GM19023 (cell line): ENCODE data around the gene NHSL2.
"Not testable (repeated sequence)": the region's sequence is repeated elsewhere in the genome, so short reads cannot be mapped to it uniquely, and the experiment has no call there.

Source experiments
- ATAC-seq: cut with Tn5 transposase; IDR thresholded peaks from one replicate; pipeline ENCODE4 v1.9.1; 2021; ENCODE audit warnings: mild to moderate bottlenecking, moderate library complexity; ENCODE audit not compliant: unreplicated experiment

Gene NHSL2

DNA sequence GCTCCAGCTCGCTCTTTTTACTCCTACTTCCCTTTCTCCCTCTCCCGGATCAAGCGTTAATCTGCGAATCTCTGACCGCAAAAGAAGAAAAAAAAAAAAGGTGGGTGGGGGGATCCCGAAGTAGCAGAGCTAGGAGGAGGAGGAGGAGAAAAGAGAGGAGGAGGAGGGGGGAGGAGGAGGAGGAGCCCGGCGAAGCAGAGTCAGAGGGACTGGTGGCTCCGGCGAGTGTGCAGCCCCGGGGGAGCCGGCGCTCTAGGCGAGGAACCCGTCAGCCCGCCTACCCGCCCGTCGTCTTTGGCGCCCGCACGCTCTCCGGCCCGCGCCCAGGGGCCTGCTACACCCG is at the start of gene NHSL2:
TSS of gene NHSL2 (plus strand) at position 203 of the 343 bp plus-strand sequence.
- ATAC-seq, result no peak

DNA sequence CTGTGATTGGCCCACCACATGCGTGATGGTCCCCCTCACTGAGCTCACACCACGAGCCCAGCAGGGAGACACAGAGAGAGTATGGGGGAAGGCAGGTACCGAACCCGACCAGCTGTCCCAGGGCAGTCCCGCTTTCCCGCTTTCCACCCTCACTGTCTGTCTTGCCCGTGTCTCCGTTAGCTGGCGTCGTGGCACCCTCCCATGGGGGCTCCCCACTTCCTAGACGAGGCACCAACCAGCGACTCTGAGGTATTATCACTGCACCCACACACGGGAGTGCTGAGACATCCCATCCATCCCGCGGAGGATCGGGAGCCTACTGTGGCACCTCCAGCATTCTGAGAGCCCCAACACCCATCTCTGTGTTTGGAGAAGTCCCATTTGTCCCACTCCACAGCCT is 43.0 kb upstream of the NHSL2 start:
- no peak for ATAC-seq

DNA sequence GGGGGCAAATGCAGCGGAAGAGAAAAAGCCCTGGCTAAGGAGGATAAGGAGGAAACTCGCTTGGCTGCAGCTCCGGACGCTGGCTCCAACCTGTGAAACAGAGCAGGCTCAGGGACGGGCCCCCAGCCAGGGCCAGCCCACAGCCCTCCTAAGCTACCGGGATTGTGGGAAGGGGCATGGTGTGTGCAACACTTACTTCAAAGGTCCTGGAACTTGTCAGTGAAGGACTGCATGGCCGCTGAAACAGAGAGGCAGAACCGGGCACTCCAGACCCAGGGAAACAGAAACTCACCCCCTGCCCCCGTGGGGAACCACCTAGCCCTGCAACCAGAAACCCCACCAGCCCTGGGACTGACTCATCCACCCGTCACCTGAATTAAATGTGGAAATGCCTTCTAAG is 41.1 kb upstream of the NHSL2 start:
- ATAC-seq, result not testable (repeated sequence)

DNA sequence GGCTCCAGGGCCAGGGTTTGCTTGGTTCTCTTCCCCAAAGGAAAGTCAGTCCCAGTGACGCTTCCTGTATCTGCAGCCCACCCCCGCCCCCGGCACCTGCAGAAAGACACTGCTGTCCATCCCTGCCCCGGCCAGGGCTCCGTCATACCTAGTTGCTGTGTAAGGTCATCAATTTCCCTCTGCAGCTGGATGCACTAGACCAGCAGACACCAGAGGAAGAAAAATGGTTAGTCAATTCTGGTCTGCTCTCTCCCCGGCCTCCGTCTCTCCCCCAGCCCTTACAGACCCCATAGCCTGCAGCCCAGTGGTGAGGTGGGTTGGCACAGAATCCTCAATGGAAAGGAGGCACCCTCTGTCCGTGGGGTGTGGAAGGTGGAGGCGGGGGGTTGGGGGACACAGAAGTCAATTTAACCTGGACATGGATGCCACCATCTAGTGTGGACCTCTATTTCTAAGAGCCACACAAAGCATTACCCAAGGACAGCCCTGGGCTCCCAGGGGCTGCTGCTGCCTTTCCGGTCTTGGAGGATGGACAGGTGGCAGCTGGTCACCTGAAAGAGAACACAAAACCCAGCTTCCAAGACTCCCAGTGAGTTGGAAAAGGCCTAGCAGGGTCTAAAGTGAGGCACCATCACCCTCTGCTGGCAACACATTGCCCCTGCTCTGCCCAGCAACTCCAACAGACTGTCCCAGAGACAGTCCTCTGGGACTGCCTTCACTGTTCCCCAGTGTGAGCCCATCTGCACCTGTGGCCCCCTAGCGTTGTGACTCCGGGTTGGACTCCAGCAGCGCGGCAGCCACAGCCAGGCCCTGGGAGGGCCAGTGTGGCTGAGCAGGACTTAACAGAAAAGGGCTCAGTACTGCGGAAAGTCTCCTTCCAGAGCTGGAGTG is 40.2 kb upstream of the NHSL2 start:
- no peak for ATAC-seq

DNA sequence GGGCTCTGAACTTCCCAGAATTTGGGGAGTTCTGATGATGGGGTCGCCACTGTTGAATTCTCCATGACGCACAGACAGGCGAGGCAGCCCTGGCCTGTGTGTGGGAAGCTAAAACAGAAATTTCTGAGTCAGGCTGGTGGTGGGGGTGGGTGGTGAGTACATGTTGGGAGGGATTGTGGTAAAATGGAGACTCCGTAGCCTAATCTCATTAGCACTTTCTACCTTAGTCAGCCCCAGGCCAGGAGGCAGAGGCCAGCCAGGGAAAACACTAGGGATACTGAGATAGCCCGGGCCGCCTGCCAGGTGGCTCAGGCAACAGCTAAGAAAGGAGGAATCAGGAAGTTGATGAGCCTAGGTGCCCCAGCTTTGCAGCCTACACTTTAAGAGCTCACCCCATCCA is 39.3 kb upstream of the NHSL2 start:
- ATAC-seq, result no peak

DNA sequence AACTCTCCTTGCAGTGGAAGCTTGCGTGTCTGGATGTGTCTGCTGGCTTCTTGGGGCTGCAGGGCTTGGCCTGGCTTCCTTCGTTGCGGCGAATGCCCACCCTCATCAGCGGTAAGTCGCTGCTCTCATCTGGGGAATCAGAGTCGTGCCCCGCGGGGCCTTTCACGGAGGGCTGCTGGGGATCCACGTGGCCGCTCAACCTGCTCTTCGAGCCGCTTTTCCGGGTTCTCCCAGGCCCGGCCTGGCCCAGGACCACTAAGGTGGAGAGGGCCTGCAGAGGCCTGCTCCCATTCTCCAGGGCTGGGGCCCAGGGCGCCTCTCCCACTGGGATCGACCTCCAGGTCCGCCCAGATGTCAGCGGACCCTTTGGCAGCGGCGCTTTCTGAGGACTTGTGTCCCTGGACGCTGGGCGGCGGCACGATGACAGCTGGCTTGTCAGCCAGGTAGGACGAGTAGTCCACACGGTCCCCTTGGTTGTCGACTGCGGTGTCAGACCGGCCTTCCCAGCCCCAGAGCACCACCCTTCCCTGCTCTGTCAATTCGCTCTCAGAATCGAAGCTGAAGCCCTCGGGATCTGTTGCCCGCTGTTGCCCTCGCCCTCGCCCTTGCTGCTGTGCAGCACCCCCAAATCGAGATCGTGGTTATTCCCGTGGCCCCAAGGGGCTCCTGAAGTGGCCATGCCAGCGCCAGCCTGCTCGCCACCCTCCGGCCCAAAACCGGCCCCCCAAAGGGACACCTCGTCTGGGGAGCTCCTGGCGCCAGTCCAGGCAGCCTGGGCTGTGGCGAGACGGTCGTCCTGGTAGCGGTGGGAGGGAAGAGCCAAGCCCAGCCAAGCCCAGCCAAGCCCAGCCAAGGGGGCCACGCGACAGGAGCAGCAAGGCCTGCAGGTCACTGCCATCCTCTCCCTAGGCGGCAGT is 37.8 kb upstream of the NHSL2 start:
- ATAC-seq, result no peak

DNA sequence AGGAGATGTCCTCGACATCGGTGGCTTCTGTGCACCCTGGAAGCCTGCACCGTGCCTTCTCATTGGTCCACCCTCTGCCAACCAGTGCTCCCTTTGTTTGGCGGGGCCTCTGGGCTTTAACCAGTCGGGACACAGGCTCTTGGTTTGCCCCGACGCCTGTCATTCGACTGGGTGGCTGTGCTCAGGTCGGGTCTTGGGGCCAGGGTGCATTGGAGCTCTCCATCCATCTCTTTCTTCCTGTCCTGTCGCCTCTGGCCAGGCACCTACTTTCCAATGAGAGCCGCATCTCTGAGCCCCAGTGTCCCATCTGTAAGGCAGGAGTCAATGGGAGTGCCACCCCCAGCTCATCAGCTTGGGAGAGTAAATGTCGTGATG is 37.2 kb upstream of the NHSL2 start:
- no peak for ATAC-seq

DNA sequence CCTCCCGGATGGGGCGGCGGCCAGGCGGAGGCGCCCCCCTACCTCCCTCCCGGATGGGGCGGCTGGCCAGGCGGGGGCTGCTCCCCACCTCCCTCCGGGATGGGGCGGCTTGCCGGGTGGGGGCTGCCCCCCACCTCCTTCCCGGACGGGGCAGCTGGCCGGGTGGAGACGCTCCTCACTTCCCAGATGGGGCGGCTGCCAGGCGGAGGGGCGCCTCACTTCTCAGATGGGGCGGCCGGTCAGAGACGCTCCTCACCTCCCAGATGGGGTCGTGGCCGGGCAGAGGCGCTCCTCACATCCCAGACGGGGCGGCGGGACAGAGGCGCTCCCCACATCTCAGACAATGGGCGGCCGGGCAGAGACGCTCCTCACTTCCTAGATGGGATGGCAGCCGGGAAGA is 33.8 kb upstream of the NHSL2 start:
- ATAC-seq, result not testable (repeated sequence)

DNA sequence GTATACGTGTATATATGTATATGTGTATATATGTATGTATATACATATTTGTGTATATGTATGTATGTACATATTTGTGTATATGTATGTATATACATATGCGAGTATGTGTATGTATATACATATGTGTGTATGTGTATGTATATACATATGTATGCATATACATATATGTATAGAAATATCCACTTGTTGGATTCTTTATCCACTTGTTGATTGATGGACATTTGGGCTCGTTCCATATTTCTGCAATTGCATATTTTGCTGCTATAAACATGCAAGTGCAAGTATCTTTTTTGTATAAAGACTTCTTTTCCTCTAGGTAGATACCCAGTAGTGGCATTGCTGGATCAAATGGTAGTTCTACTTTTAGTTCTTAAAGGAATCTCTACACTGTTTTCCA is 25.5 kb upstream of the NHSL2 start:
- ATAC-seq, result no peak

DNA sequence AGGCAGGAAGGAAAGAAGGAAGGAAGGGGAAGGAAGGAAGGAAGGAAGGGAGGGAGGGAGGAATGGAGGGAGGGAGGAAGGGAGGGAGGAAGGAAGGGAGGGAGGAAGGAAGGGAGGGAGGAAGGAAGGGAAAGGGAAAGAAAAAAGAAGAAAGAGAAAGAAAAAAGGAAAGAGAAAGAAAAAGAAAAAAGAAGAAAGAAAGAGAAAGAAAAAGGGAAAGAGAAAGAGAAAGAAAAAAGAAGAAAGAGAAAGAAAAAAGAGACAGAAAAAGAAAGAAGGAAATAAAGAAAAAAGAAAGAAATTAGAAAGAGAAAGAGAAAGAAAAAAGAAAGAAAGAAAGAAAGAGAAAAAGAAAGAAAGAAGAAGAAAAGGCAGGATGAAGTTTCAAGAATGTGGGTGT is 15.0 kb upstream of the NHSL2 start:
- no peak for ATAC-seq

DNA sequence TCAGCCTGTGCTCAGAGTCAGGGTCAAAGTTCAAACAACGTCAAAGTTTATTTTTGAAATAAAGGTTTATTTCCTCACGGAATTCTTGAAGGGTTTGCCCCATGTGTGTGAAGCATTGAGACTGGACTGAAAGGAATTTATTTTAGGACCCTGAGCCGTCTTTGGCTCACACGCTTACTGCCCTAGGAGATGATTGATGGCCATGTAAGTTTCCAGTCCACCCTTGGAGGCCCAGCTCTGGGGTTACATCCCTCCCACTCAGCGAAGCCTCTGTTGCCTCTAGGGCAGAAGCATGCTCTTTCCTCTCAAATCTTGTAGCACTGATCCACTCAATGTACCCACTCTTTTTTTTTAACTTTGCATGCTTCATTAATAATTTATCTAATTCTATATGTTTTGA is 4.5 kb upstream of the NHSL2 start:
- ATAC-seq, result no peak

DNA sequence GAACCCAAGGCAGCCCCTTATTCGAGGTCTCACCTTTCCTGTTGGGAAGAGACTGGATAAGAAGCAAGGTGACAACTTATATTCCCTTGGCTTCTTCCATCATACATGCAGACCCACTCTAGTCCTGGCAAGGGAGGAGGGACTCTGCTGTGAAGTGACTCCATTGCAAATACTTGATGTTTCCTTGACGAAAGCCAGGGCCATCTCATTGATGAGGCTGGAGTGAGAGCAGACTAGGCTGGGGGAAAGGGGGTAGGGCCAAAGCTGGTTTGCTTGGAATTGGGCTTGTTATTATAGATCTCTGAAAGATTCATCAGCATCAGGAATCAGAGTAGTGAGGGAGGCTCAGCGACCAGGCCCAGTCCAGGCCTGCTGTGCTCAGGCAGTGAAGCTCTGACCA is 2.3 kb upstream of the NHSL2 start:
- no peak for ATAC-seq

DNA sequence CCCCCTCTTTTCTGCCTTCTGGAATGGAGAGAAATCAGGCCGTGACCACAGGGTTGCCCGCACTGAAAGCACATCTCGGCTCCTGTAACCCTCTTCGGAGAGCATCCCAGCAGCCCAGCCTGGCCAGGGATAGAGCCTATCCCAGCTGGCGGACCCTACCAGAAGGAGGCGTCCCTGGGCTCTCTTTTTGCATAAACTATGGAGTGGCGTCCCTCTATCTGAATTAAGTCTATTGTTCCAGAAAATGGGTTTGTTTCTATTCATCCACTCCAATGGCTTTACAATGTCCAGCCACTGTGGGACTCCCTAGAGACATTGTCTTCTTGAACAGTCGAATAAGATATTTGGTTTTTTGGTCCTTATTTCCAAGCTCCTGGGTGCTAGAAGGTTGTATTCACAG is 689 bp upstream of the NHSL2 start:
- ATAC-seq, result no peak

DNA sequence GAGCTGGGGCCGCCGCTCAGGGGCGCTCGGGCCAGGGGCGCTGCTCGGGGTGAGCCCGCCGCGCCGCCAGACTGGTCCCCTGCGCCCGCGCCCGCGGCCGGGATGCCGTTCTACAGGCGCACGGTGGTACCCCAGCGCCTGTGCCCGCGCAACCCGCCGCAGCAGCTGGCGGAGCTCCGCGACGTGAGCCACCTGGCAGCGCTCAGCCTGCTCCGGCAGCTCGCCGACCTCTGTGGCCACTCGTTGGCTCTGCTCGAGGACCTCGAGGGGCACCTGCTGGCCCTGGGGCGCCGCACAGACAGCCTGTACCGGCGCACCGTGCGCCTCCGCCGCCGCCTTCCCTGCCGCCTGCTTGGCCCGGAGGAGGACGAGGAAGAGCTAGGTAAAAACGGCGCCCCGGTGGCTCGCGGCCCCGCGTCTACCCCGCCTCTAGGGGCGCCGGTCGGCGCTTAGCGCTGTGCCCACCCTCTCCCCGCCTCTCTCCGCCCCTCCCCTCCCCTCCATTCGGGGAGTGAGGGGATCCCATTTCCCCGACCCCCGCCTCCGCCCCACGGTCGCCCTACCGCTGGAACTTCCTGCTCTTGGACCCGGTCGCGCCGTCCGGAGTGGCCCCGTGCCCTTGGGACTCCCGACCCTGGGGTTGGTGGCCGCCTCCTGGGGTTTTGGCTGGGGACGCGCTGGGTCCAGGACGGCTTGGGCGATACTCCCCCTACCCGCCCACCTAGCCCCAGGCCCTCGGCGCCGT is 513 bp downstream of the NHSL2 start:
- no peak for ATAC-seq

DNA sequence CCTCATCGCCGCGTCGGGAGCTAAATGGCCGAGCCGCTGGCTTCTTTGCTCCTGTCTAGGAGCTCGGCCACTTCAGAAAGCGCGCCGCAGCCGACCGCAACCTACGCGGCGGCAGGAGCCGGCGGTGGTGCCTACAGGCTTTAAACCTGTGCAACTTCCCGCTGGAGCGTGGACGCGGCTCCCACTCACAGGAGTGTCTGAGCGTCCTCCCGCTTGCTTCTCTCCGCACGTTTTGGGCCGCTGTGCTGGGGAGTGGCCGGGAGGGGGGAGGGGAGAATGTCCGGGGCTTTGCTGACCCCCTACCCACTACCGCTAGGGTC is 1.0 kb downstream of the NHSL2 start:
- ATAC-seq, result no peak

DNA sequence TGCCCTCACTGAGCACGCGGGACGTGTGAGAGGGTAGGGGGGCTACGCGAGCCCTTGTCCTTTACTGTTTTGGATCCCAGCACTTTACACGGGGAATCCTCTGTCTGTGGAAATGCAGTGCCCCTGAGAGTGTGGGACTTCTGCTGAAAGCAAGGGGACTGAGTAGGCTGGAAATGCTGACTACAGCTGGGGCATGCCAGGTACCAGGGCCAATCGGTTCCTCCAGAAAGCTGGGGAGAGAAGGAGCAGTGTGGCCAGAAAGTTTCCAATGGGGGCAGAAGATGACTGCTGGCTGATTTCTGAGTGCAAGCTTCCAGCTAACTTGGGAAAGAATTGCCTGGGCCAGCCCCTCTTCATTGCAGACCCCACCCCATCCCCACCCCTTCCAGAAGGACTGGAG is 1.5 kb downstream of the NHSL2 start:
- ATAC-seq, result no peak

DNA sequence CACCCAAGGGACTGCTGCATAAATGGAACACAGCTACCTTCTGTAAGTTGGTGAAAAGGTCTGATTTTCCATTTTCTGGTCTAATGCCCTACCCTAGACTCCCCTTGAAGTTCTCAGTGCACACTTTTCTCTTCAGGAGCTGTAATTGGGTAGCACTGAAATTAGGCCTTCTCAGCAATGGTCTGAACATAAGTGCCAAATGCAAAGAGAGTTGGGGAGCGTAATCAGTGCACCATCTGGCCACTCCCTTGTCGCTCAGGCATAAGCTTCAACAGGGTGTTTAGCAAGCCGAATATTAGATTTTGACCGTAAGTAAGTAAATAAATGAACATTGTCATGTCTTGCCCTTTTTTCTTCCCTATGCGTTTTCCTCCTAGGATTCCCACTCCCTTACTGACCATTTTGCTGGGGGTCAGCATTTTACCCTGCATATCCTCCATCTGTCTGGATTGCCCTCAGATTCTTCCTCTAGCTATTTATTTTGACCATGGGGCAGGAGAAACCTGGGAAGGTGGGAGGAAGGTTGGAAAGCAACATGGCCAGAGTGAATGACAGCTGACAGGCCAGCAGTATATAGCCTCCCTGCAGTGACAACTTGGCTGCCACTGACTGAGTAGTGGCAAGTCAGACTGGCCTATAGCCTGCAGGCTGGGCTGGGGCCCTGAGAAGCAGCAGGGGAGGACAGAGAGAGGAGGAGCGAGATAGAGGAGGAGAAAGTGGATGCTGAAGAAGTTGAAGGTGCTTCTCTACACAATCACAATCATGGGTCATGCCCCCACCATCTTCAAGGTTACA is 2.7 kb downstream of the NHSL2 start:
- ATAC-seq, result no peak

DNA sequence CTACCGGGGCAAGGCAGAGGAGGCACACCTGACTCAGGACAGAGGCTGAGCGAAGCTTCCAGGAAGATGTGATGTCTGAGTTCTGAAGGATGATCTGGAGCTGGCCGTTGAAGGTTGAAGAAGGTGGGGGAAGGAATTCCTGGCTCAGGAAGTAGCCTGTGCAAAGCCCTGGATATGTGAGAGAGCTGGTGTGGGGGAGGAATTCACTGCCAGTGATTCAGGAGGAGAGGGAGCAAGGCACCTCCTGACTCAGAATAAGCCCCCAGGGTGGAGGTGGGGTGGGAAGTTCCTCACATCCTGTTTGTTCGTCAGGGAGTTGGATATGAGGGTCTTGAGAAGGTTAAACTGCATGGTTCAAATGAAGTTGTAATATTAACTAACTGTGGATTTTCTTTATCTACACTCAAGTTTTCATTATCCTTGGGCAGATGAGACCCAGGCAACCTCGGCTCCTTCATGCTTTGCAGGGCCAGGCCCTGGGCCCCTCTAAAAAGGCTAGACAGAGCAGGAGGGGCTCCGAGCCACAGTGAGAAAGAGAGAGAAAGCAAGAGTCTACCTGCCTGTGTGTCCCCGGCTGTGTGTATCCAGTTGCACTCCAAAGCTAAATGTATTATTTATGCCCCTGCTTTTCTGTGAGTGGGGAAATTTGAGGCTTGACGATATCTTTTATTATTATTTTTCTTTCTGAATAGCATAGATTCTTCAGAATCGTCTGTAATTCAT is 7.1 kb downstream of the NHSL2 start:
- ATAC-seq, result no peak

DNA sequence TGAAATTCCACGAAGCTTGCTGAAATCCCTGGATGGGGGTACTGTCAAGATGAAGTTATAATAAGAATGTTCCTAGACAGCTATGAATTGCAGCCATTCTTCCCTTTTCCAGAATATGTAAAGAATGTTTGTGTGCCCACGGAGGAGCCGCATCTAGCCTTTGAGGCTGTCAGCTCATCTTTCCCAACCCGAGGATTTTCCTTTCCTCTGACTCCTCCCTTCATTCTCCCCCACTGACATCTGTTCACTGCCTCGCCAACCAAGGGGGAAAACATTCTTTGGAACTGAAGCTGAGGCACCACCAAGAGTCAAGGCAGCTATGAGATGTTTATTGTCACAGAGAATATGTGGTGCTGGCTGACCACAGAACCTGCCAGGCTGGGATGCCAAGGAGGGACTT is 8.8 kb downstream of the NHSL2 start:
- no peak for ATAC-seq

DNA sequence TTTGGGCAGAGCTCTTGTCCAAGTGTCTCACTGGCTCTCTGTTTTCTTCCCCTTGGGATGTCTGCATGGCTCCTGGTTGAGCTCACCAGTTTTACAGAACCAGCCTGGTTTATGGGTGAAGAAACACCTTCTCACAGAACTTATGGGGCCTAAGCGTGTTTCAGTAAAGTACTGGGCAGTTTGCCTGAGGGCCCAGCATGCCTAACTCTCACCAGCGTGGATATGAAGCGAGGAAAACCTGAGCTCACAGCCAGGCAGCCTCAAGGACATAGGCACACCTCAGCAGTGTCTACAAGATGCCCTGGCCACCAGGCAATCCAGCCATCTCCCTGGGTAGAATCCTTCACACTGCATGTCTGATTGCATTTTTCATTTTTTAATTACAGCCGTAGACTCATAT is 9.2 kb downstream of the NHSL2 start:
- no peak for ATAC-seq
